ENCODE results near the gene CFAP90.

DNA sequence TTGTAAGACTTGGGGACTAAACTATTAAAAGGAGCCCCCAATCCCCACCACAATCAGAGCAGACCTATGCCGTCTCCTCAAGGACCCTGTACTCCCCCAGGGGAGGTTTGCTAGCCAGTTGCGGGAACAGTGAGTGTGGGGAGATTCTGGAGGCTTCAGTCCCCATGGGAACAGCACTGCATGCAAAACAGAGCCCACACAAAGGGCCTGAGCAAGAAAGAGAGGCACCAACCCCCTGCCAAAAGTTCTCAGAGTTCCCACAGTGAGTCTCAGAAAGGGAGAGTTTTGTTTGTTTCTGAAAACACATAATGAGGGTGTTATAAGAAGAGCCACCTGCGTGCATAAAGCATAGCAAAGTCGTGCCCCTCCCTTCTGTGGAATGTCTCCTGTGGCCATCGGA is 56.6 kb downstream of the CFAP90 start:
- TF ChIP-seq, protein P1, sequence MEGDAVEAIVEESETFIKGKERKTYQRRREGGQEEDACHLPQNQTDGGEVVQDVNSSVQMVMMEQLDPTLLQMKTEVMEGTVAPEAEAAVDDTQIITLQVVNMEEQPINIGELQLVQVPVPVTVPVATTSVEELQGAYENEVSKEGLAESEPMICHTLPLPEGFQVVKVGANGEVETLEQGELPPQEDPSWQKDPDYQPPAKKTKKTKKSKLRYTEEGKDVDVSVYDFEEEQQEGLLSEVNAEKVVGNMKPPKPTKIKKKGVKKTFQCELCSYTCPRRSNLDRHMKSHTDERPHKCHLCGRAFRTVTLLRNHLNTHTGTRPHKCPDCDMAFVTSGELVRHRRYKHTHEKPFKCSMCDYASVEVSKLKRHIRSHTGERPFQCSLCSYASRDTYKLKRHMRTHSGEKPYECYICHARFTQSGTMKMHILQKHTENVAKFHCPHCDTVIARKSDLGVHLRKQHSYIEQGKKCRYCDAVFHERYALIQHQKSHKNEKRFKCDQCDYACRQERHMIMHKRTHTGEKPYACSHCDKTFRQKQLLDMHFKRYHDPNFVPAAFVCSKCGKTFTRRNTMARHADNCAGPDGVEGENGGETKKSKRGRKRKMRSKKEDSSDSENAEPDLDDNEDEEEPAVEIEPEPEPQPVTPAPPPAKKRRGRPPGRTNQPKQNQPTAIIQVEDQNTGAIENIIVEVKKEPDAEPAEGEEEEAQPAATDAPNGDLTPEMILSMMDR (IDR thresholded peaks at IDR 0.05; ENCODE audit: low read depth, low read length, poor library complexity, severe bottlenecking) = no peak
- no peak for TF ChIP-seq EZH2phosphoT487 (IDR thresholded peaks at IDR 0.05; ENCODE audit: borderline replicate concordance, low read length)
